Smooth muscle cell (in vitro differentiated cells): ENCODE results near the gene SLC27A2. TPM values are rescaled to one million over a fixed set of nuclear protein-coding genes. Genes with fewer than 3 reads are reported as not detected.

ENCODE experiments used
- DNase-seq: peaks from one replicate; lab custom pipeline; 2025; ENCODE audit not compliant: unreplicated experiment; lab: John Stamatoyannopoulos, UW
- H2AFZ ChIP-seq: fragments of 200-600 bp; sonication (generic); 2 replicates; pipeline ENCODE4 v1.6.0; 2016; ENCODE audit warnings: antibody characterized with exemption, low read depth, mild to moderate bottlenecking
- H3F3A ChIP-seq: fragments of 200-600 bp; sonication (generic); 2 replicates; pipeline ENCODE4 v1.6.0; 2017; ENCODE audit warnings: antibody characterized with exemption, low read depth
- H3K27ac ChIP-seq: fragments of 200-600 bp; sonication (generic); 2 replicates; pipeline ENCODE4 v1.5.1; 2016; ENCODE audit warnings: low read depth, mild to moderate bottlenecking
- H3K27me3 ChIP-seq: fragments of 200-600 bp; sonication (generic); 2 replicates; pipeline ENCODE4 v1.6.1; 2016; ENCODE audit warnings: low read depth, mild to moderate bottlenecking
- H3K36me3 ChIP-seq: fragments of 200-600 bp; sonication (generic); 2 replicates; pipeline ENCODE4 v1.5.1; 2016; ENCODE audit warnings: low read depth
- H3K4me1 ChIP-seq: fragments of 200-600 bp; sonication (generic); 2 replicates; pipeline ENCODE4 v1.5.1; 2016; ENCODE audit warnings: low read depth
- H3K4me2 ChIP-seq: fragments of 200-600 bp; sonication (generic); 2 replicates; pipeline ENCODE4 v1.6.0; 2016; ENCODE audit warnings: mild to moderate bottlenecking
- H3K4me3 ChIP-seq: fragments of 200-600 bp; sonication (generic); 2 replicates; pipeline ENCODE4 v1.5.1; 2016; ENCODE audit warnings: mild to moderate bottlenecking
- H3K79me2 ChIP-seq: fragments of 200-600 bp; sonication (generic); 2 replicates; pipeline ENCODE4 v1.6.0; 2016; ENCODE audit warnings: low read depth, mild to moderate bottlenecking
- H3K9ac ChIP-seq: fragments of 200-600 bp; sonication (generic); 2 replicates; pipeline ENCODE4 v1.6.0; 2016; ENCODE audit warnings: low read depth
- H3K9me3 ChIP-seq: fragments of 200-600 bp; sonication (generic); replicated peaks from 2 replicates; pipeline ENCODE4 v1.5.1; 2016; ENCODE audit warnings: low read depth
- H4K20me1 ChIP-seq: fragments of 200-600 bp; sonication (generic); 2 replicates; pipeline ENCODE4 v1.6.0; 2016; ENCODE audit warnings: low read depth
- CTCF ChIP-seq: fragments of 200-600 bp; sonication (generic); IDR thresholded peaks from 2 replicates; pipeline ENCODE4 v1.5.1; 2017; ENCODE audit warnings: borderline replicate concordance, mild to moderate bottlenecking, antibody characterized with exemption; ENCODE audit not compliant: insufficient read depth, poor library complexity, severe bottlenecking
- WGBS: methylation state at CpG from one replicate; pipeline ENCODE4 v1.1.7; 2016; ENCODE audit warnings: low lambda C conversion rate; 5-methylcytosine and 5-hydroxymethylcytosine counted together
- polyA plus RNA-seq: library from polyadenylated mRNA; unstranded; fragments of >200 nt; fragmentation: Nextera tagmentation; extraction: Ambion mirVana; gene quantifications from 2 replicates; pipeline ENCODE4 v1.2.1, GENCODE V29; 2016
- total RNA-seq: library from RNA; depleted of rRNA; stranded (reverse); fragments of >200 nt; gene quantifications from 2 replicates; pipeline ENCODE4 v1.2.3, GENCODE V29; 2014

Gene SLC27A2
- total and polyA plus RNA-seq, 2 experiments from 2014 or later: 1.6 TPM; not detected in 1

- 75% methylated on average over 6 of the region's 6 CpGs for WGBS
- H2AFZ ChIP-seq: peak overlapping the region; percentile 22
- DNase-seq: no peak
- no peaks in the 10 kb centered on the region for H4K20me1 ChIP-seq
- peaks cover 5% of the 10 kb centered on the region for H3K4me1 ChIP-seq
- H3K9me3 ChIP-seq: no peaks in the 10 kb centered on the region
- H3K36me3 ChIP-seq: no peaks in the 10 kb centered on the region
- H3K4me3 ChIP-seq: no peak overlapping the region
- H3K79me2 ChIP-seq: no peaks in the 10 kb centered on the region
- no peaks in the 10 kb centered on the region for H3K27me3 ChIP-seq
- H3K27ac ChIP-seq: peak overlapping the region; percentile 15
- H3F3A ChIP-seq: no peaks in the 10 kb centered on the region
- TF ChIP-seq CTCF: no peak
- no peak overlapping the region for H3K9ac ChIP-seq
- H3K4me2 ChIP-seq: peak overlapping the region; percentile 66
These were observed 37.5 kb upstream of the SLC27A2 start for GRCh38 chr15:50144341-50145120.

- peak; percentile 51 for TF ChIP-seq CTCF
- H3K27me3 ChIP-seq: no peaks in the 10 kb centered on the region
- no peak overlapping the region for H3K27ac ChIP-seq
- H2AFZ ChIP-seq: peak overlapping the region; percentile 38
- H4K20me1 ChIP-seq: no peaks in the 10 kb centered on the region
- 16% methylated on average over 2 of the region's 2 CpGs for WGBS
- no peaks in the 10 kb centered on the region for H3K36me3 ChIP-seq
- H3K4me2 ChIP-seq: peak overlapping the region; percentile 66
- no peaks in the 10 kb centered on the region for H3K9me3 ChIP-seq
- no peak for DNase-seq
- H3K4me1 ChIP-seq: peaks cover 5% of the 10 kb centered on the region
- no peaks in the 10 kb centered on the region for H3K79me2 ChIP-seq
- H3K9ac ChIP-seq: no peak overlapping the region
- no peak overlapping the region for H3K4me3 ChIP-seq
- H3F3A ChIP-seq: no peaks in the 10 kb centered on the region
These were observed 36.5 kb upstream of the SLC27A2 start for GRCh38 chr15:50145451-50145872.

- Histone ChIP-seq H3K4me1 (peaks cover 5% of the 10 kb centered on the region), H4K20me1 (no peaks in the 10 kb centered on the region), H3K9ac (no peak overlapping the region), H3K36me3 (no peaks in the 10 kb centered on the region), H2AFZ (peak overlapping the region; percentile 70), H3K27ac (no peak overlapping the region), H3K4me2 (no peak overlapping the region), H3K4me3 (no peak overlapping the region), H3K79me2 (no peaks in the 10 kb centered on the region), H3K27me3 (no peaks in the 10 kb centered on the region), H3F3A (no peaks in the 10 kb centered on the region), H3K9me3 (no peaks in the 10 kb centered on the region)
- WGBS: 98% methylated on average over 2 of the region's 2 CpGs
- no peak for DNase-seq
- TF ChIP-seq CTCF: no peak
These were observed 35.4 kb upstream of the SLC27A2 start for GRCh38 chr15:50146632-50147031.
